Esophagus squamous epithelium (tissue), 5 donors: ENCODE results near the gene AIFM2. TPM values are rescaled to one million over a fixed set of nuclear protein-coding genes. Genes with fewer than 3 reads are reported as not detected.

ENCODE experiments used
- DNase-seq: peaks from one replicate; lab custom pipeline; 2025; lab: John Stamatoyannopoulos, UW
- H3K27ac ChIP-seq, 4 donors: fragments of 200-600 bp; sonication (generic); one replicate each; pipeline ENCODE4 v1.5.1; 2016 to 2019; ENCODE audit warnings: mild to moderate bottlenecking in 1 of 4
- H3K27me3 ChIP-seq, 4 donors: fragments of 200-600 bp; sonication (generic); 1 replicate in 3 of 4; 2 replicates in 1 of 4; pipeline versions ENCODE4 v1.5.1 to v1.6.0; 2017 to 2021; ENCODE audit warnings: antibody characterized with exemption in 1 of 4
- H3K36me3 ChIP-seq, 3 donors: fragments of 200-600 bp; sonication (generic); one replicate each; pipeline ENCODE4 v1.5.1; 2016 to 2019
- H3K4me1 ChIP-seq, 3 donors: fragments of 200-600 bp; sonication (generic); one replicate each; pipeline ENCODE4 v1.5.1; 2017 to 2019
- H3K4me3 ChIP-seq, 4 donors: fragments of 200-600 bp; sonication (generic); 1 replicate in 3 of 4; 2 replicates in 1 of 4; pipeline ENCODE4 v1.5.1; 2016 to 2019; ENCODE audit warnings: mild to moderate bottlenecking in 2 of 4, moderate library complexity in 1 of 4
- H3K9me3 ChIP-seq, 3 donors: fragments of 200-600 bp; sonication (generic); one replicate each; pipeline ENCODE4 v1.5.1; 2016 to 2019
- CTCF ChIP-seq, 6 experiments: fragments of 450-650 bp in 4 of 6; fragments of 200-600 bp in 2 of 6; sonication (generic) in 2 of 6; IDR thresholded peaks; one replicate each; pipeline ENCODE4 v1.5.1; 2016 to 2019; ENCODE audit warnings: antibody characterized with exemption in 6 of 6, mild to moderate bottlenecking in 4 of 6, moderate library complexity in 4 of 6
- POLR2A ChIP-seq, 4 donors: fragments of 450-650 bp; IDR thresholded peaks; one replicate each; pipeline ENCODE4 v1.6.1; 2017; ENCODE audit warnings: antibody characterized with exemption in 4 of 4, mild to moderate bottlenecking in 4 of 4, moderate library complexity in 3 of 4
- WGBS, 2 donors: methylation state at CpG; one replicate each; pipeline ENCODE4 v1.1.5; 2018; 5-methylcytosine and 5-hydroxymethylcytosine counted together
- intact Hi-C: fragments of 100-400 bp; cut with DNase I; formaldehyde crosslinking; loops from one replicate; pipeline ENCODE4 v1.15.0; 2022
- total RNA-seq, 4 donors: library from RNA; depleted of rRNA; stranded (reverse); fragments of >200 nt; gene quantifications; one replicate each; pipeline ENCODE4 v1.1.0, GENCODE V29; 2016
- donor health status: DM: yes; HTN: yes; CAD: no.

Gene AIFM2
- total RNA-seq, 4 donors from 2014 or later: 4.9 to 13.4 (median 9.3) TPM

GRCh38 chr10:70115948-70116682 lies 16.5 kb downstream of the AIFM2 start:
- Histone ChIP-seq H3K9me3 (no peaks in the 10 kb centered on the region), H3K4me3 (no peak overlapping the region), H3K27me3 (no peaks in the 10 kb centered on the region), H3K27ac (no peak overlapping the region), H3K4me1 (peaks cover 0 to 30% (median 5%) of the 10 kb centered on the region in 3 donors), H3K36me3 (peaks cover 6 to 82% (median 26%) of the 10 kb centered on the region in 3 donors)
- peak; percentile 50 to 89 (median 81) for TF ChIP-seq CTCF (IDR thresholded peaks at IDR 0.05)
- TF ChIP-seq POLR2A (IDR thresholded peaks at IDR 0.05): no peak
- intact Hi-C loops: no loop called here
- WGBS, 2 donors: 45 to 48% methylated on average over 6 to 9 of the region's 12 CpGs
- DNase-seq: no peak

GRCh38 chr10:70114902-70115301 lies 17.7 kb downstream of the AIFM2 start:
- TF ChIP-seq CTCF (IDR thresholded peaks at IDR 0.05) (no peak), POLR2A (IDR thresholded peaks at IDR 0.05) (no peak)
- DNase-seq: no peak
- Histone ChIP-seq H3K36me3 (peaks cover 6 to 82% (median 26%) of the 10 kb centered on the region in 3 donors), H3K27ac (no peak overlapping the region), H3K4me3 (no peak overlapping the region), H3K27me3 (no peaks in the 10 kb centered on the region), H3K4me1 (peaks cover 0 to 18% (median 4%) of the 10 kb centered on the region in 3 donors), H3K9me3 (no peaks in the 10 kb centered on the region)
- intact Hi-C loops: no loop called here
- WGBS, 2 donors: 100% methylated on average over 2 of the region's 15 CpGs; no CpG with 5 or more reads in 1 of the 2 donors

GRCh38 chr10:70112071-70112470 lies 20.6 kb downstream of the AIFM2 start:
- peaks cover 0 to 8% (median 0%) of the 10 kb centered on the region in 3 donors for H3K4me1 ChIP-seq
- H3K27me3 ChIP-seq: no peaks in the 10 kb centered on the region
- no peak for DNase-seq
- H3K36me3 ChIP-seq: peaks cover 6 to 77% (median 19%) of the 10 kb centered on the region in 3 donors
- H3K9me3 ChIP-seq: no peaks in the 10 kb centered on the region
- WGBS, 2 donors: 84 to 85% methylated on average over 7 to 8 of the region's 8 CpGs
- H3K4me3 ChIP-seq: no peak overlapping the region
- intact Hi-C loops: no loop called here
- H3K27ac ChIP-seq: no peak overlapping the region
- TF ChIP-seq CTCF (IDR thresholded peaks at IDR 0.05) (no peak), POLR2A (IDR thresholded peaks at IDR 0.05) (no peak)

- H3K36me3 ChIP-seq: peaks cover 6 to 75% (median 18%) of the 10 kb centered on the region in 3 donors
- intact Hi-C loops: no loop called here
- no peaks in the 10 kb centered on the region for H3K9me3 ChIP-seq
- no peaks in the 10 kb centered on the region for H3K27me3 ChIP-seq
- TF ChIP-seq CTCF (IDR thresholded peaks at IDR 0.05) (no peak), POLR2A (IDR thresholded peaks at IDR 0.05) (no peak)
- no peak for DNase-seq
- H3K4me3 ChIP-seq: no peak overlapping the region
- peaks cover 0 to 7% (median 0%) of the 10 kb centered on the region in 3 donors for H3K4me1 ChIP-seq
- H3K27ac ChIP-seq: no peak overlapping the region
- WGBS, 2 donors: 94 to 96% methylated on average over 12 to 18 of the region's 22 CpGs
Measured at GRCh38 chr10:70111496-70111895, 21.1 kb downstream of the AIFM2 start.

GRCh38 chr10:70109064-70109729 lies 23.4 kb downstream of the AIFM2 start:
- peaks cover 6 to 61% (median 18%) of the 10 kb centered on the region in 3 donors for H3K36me3 ChIP-seq
- no peaks in the 10 kb centered on the region for H3K27me3 ChIP-seq
- TF ChIP-seq POLR2A (IDR thresholded peaks at IDR 0.05): no peak
- no peak overlapping the region for H3K4me3 ChIP-seq
- WGBS, 2 donors: 84 to 93% methylated on average over 12 to 13 of the region's 18 CpGs
- no peak overlapping the region for H3K27ac ChIP-seq
- H3K4me1 ChIP-seq: no peaks in the 10 kb centered on the region
- intact Hi-C loops: no loop called here
- H3K9me3 ChIP-seq: no peaks in the 10 kb centered on the region
- no peak for DNase-seq
